Smooth muscle cell (in vitro differentiated cells): ENCODE results near the gene GPBP1. TPM values are rescaled to one million over a fixed set of nuclear protein-coding genes. Genes with fewer than 3 reads are reported as not detected.

Experiments used
- DNase-seq: peaks from one replicate; lab custom pipeline; 2025; ENCODE audit not compliant: unreplicated experiment; lab: John Stamatoyannopoulos, UW
- H2AFZ ChIP-seq: fragments of 200-600 bp; sonication (generic); 2 replicates; pipeline ENCODE4 v1.6.0; 2016; ENCODE audit warnings: antibody characterized with exemption, low read depth, mild to moderate bottlenecking
- H3F3A ChIP-seq: fragments of 200-600 bp; sonication (generic); 2 replicates; pipeline ENCODE4 v1.6.0; 2017; ENCODE audit warnings: antibody characterized with exemption, low read depth
- H3K27ac ChIP-seq: fragments of 200-600 bp; sonication (generic); 2 replicates; pipeline ENCODE4 v1.5.1; 2016; ENCODE audit warnings: low read depth, mild to moderate bottlenecking
- H3K27me3 ChIP-seq: fragments of 200-600 bp; sonication (generic); 2 replicates; pipeline ENCODE4 v1.6.1; 2016; ENCODE audit warnings: low read depth, mild to moderate bottlenecking
- H3K36me3 ChIP-seq: fragments of 200-600 bp; sonication (generic); 2 replicates; pipeline ENCODE4 v1.5.1; 2016; ENCODE audit warnings: low read depth
- H3K4me1 ChIP-seq: fragments of 200-600 bp; sonication (generic); 2 replicates; pipeline ENCODE4 v1.5.1; 2016; ENCODE audit warnings: low read depth
- H3K4me2 ChIP-seq: fragments of 200-600 bp; sonication (generic); 2 replicates; pipeline ENCODE4 v1.6.0; 2016; ENCODE audit warnings: mild to moderate bottlenecking
- H3K4me3 ChIP-seq: fragments of 200-600 bp; sonication (generic); 2 replicates; pipeline ENCODE4 v1.5.1; 2016; ENCODE audit warnings: mild to moderate bottlenecking
- H3K79me2 ChIP-seq: fragments of 200-600 bp; sonication (generic); 2 replicates; pipeline ENCODE4 v1.6.0; 2016; ENCODE audit warnings: low read depth, mild to moderate bottlenecking
- H3K9ac ChIP-seq: fragments of 200-600 bp; sonication (generic); 2 replicates; pipeline ENCODE4 v1.6.0; 2016; ENCODE audit warnings: low read depth
- H3K9me3 ChIP-seq: fragments of 200-600 bp; sonication (generic); replicated peaks from 2 replicates; pipeline ENCODE4 v1.5.1; 2016; ENCODE audit warnings: low read depth
- H4K20me1 ChIP-seq: fragments of 200-600 bp; sonication (generic); 2 replicates; pipeline ENCODE4 v1.6.0; 2016; ENCODE audit warnings: low read depth
- CTCF ChIP-seq: fragments of 200-600 bp; sonication (generic); IDR thresholded peaks from 2 replicates; pipeline ENCODE4 v1.5.1; 2017; ENCODE audit warnings: borderline replicate concordance, mild to moderate bottlenecking, antibody characterized with exemption; ENCODE audit not compliant: insufficient read depth, poor library complexity, severe bottlenecking
- WGBS: methylation state at CpG from one replicate; pipeline ENCODE4 v1.1.7; 2016; ENCODE audit warnings: low lambda C conversion rate; 5-methylcytosine and 5-hydroxymethylcytosine counted together
- polyA plus RNA-seq: library from polyadenylated mRNA; unstranded; fragments of >200 nt; fragmentation: Nextera tagmentation; extraction: Ambion mirVana; gene quantifications from 2 replicates; pipeline ENCODE4 v1.2.1, GENCODE V29; 2016
- total RNA-seq: library from RNA; depleted of rRNA; stranded (reverse); fragments of >200 nt; gene quantifications from 2 replicates; pipeline ENCODE4 v1.2.3, GENCODE V29; 2014

GPBP1 gene
- total and polyA plus RNA-seq, 2 experiments from 2014 or later: 45.4 to 78.8 TPM

- no peak overlapping the region for H3K4me2 ChIP-seq
- H3K9ac ChIP-seq: no peak overlapping the region
- DNase-seq: no peak
- no peak overlapping the region for H3K27ac ChIP-seq
- no peak for TF ChIP-seq CTCF
- peaks cover 14% of the 10 kb centered on the region for H3K79me2 ChIP-seq
- H3K4me1 ChIP-seq: no peaks in the 10 kb centered on the region
- H3K27me3 ChIP-seq: no peaks in the 10 kb centered on the region
- WGBS: 95% methylated on average over 6 of the region's 6 CpGs
- no peak overlapping the region for H2AFZ ChIP-seq
- no peak overlapping the region for H3K4me3 ChIP-seq
- no peaks in the 10 kb centered on the region for H3K9me3 ChIP-seq
- H3F3A ChIP-seq: peaks cover 5% of the 10 kb centered on the region
- H4K20me1 ChIP-seq: peaks cover 6% of the 10 kb centered on the region
- H3K36me3 ChIP-seq: peaks cover 11% of the 10 kb centered on the region
These were observed 69.7 kb downstream of the GPBP1 start for GRCh38 chr5:57243286-57244137.

GRCh38 chr5:57244331-57244730 is 70.5 kb downstream of the GPBP1 start:
- no peak for TF ChIP-seq CTCF
- H3K4me3 ChIP-seq: no peak overlapping the region
- H2AFZ ChIP-seq: no peak overlapping the region
- no peak for DNase-seq
- H3K9ac ChIP-seq: no peak overlapping the region
- peaks cover 6% of the 10 kb centered on the region for H4K20me1 ChIP-seq
- peaks cover 7% of the 10 kb centered on the region for H3F3A ChIP-seq
- no peaks in the 10 kb centered on the region for H3K4me1 ChIP-seq
- H3K27ac ChIP-seq: no peak overlapping the region
- H3K79me2 ChIP-seq: peaks cover 14% of the 10 kb centered on the region
- H3K4me2 ChIP-seq: no peak overlapping the region
- no peaks in the 10 kb centered on the region for H3K27me3 ChIP-seq
- peaks cover 11% of the 10 kb centered on the region for H3K36me3 ChIP-seq
- H3K9me3 ChIP-seq: no peaks in the 10 kb centered on the region

- no peak overlapping the region for H2AFZ ChIP-seq
- peaks cover 6% of the 10 kb centered on the region for H4K20me1 ChIP-seq
- H3K27me3 ChIP-seq: no peaks in the 10 kb centered on the region
- H3K4me2 ChIP-seq: no peak overlapping the region
- H3F3A ChIP-seq: peaks cover 7% of the 10 kb centered on the region
- no peak overlapping the region for H3K9ac ChIP-seq
- peaks cover 19% of the 10 kb centered on the region for H3K36me3 ChIP-seq
- no peak overlapping the region for H3K4me3 ChIP-seq
- H3K4me1 ChIP-seq: no peaks in the 10 kb centered on the region
- no peak for TF ChIP-seq CTCF
- DNase-seq: no peak
- no peaks in the 10 kb centered on the region for H3K9me3 ChIP-seq
- H3K79me2 ChIP-seq: peaks cover 11% of the 10 kb centered on the region
- WGBS: 96% methylated on average over 2 of the region's 2 CpGs
- no peak overlapping the region for H3K27ac ChIP-seq
These were observed 72.6 kb downstream of the GPBP1 start for GRCh38 chr5:57246426-57246825.

GRCh38 chr5:57247765-57248164 is 73.9 kb downstream of the GPBP1 start:
- Histone ChIP-seq H3K36me3 (peaks cover 16% of the 10 kb centered on the region), H3K4me3 (no peak overlapping the region), H3K27ac (no peak overlapping the region), H3K79me2 (peaks cover 8% of the 10 kb centered on the region), H3K27me3 (no peaks in the 10 kb centered on the region), H2AFZ (no peak overlapping the region), H3K9ac (no peak overlapping the region), H3K9me3 (no peaks in the 10 kb centered on the region), H3F3A (peaks cover 7% of the 10 kb centered on the region), H3K4me1 (no peaks in the 10 kb centered on the region), H4K20me1 (peaks cover 11% of the 10 kb centered on the region), H3K4me2 (no peak overlapping the region)
- DNase-seq: no peak
- TF ChIP-seq CTCF: no peak
- 98% methylated on average over 2 of the region's 2 CpGs for WGBS
